Activated gamma-delta T cell treated with anti-CD3 and anti-CD28 coated beads, Interleukin-2, amount 50 U/mL, for 16 hours (primary cell): ENCODE results near the gene NLRC5.
A peak's percentile ranks its signal among the peaks of the same experiment; 100 is the strongest.
"Not testable (repeated sequence)": the region's sequence is repeated elsewhere in the genome, so short reads cannot be mapped to it uniquely, and the experiment has no call there.

ENCODE experiments used
- DNase-seq: peaks from one replicate; pipeline ENCODE4 v3.0.0-alpha.2; 2020; ENCODE audit warnings: low read depth

Gene NLRC5

DNA sequence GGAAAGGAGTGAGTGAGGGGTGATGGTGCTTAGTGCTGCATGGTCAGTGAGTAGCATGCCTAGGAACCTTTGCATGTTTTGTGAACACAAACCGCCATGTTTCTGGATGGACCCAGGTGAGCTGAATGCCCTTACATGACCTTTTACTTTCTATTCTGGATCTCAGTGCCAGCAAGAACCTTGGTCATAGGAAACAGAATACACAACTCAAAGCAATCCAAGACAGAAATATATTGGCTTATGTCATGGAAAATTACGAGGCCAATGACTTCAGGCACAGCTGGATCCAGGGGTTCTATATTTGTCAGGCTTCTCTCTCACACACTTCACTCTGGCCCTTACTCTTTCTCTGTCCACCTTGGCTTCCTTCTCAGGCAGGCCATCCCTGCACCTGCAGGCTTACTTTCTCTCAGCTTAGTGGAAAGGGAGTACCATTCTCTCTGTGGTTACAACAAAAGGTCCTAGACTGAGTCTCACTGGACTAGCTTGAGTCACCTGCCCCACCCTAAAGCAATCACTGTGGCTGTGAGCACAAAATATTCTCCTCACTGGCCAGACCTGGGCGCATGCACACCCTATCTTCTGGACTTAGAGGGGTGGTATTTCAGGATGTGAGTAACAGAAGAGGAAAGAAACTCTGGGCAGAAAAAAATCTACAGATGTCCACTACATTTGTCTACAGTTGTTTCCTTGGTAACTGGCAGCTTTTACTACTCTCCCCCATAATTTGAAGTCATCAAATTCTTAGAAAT, 82.7 kb downstream of the NLRC5 start:
- no peak for DNase-seq

DNA sequence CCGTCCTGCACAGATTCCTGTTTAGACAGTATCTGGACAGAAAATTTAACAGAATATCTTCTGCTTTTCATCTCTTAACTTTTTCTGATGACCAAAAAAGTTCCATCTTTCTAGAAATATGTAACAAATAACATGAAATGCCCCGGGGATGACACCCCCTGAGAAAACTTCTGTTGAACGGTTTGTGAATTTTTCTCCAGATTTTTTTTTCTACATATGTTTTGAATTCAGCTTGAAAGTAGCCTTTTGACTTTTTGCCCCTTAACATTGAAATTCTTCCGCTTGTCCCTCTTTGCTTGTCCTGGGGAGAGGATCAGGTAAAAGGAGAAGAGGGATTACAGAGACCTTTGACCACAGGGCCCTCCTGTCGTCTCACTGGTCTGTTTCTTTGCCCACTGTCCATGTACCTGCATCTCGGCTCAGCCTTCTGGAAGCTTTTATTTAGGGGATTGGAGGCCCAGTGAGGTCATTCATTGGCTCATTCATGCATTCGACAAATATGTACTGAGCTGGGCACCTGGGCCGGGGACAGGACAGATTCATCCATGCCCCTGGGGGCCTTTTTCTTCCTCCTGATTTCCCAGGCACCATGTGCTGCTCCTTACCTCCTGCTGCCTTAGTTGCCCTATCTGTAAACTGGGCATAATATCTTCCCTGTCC, 83.4 kb downstream of the NLRC5 start:
- DNase-seq: no peak

DNA sequence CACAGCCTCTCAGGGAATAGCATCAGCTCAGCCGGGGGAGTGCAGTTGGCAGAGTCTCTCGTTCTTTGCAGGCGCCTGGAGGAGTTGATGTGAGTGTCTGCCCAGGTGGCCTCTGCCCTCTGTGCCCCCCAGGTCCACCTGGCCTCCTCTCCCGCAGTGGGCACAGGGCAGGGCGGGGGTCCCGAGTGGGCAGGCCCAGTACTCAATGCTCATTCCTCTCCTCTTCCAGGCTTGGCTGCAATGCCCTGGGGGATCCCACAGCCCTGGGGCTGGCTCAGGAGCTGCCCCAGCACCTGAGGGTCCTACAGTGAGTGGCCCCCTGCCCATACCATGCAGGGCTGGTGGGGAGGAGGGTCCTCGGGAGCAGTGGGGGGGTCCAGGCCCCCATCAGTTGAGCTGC, 88.4 kb downstream of the NLRC5 start:
- DNase-seq: no peak

DNA sequence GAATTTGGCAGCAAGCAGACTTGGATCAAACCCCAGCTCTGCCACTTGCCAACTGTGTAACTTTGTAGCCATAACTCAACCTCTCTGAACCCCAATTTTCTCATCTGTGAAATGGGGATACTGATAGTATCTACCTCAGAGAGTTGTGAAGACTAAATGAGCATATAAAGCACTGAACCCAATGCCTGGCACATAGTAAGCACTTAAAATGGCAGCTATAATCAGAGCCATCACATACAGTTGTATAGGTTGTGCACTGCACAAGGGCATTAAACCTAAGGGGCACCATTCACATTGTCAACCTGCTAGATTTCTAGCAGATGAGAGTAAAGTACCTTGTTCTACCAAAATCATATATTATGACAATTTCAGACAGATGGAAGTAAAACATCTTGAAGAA, 92.4 kb downstream of the NLRC5 start:
- no peak for DNase-seq

DNA sequence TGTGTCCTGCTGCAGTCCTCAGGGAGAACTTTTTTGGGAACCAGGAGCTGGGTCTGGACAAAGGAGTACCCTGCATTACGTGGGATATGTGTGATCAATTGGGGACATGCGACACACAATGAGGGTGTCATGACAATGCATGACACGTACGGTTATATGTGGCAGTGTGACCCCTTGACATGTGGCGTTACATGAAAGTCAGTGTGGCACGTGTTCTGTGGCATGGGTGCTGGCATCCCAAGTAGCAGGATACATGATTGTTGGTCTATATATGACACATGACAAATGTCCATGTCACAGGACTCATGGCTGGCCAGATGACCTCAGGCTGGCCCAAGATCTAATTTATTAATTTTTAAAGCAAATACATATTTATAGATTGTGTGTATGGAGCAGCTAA, 93.3 kb downstream of the NLRC5 start:
- no peak for DNase-seq

DNA sequence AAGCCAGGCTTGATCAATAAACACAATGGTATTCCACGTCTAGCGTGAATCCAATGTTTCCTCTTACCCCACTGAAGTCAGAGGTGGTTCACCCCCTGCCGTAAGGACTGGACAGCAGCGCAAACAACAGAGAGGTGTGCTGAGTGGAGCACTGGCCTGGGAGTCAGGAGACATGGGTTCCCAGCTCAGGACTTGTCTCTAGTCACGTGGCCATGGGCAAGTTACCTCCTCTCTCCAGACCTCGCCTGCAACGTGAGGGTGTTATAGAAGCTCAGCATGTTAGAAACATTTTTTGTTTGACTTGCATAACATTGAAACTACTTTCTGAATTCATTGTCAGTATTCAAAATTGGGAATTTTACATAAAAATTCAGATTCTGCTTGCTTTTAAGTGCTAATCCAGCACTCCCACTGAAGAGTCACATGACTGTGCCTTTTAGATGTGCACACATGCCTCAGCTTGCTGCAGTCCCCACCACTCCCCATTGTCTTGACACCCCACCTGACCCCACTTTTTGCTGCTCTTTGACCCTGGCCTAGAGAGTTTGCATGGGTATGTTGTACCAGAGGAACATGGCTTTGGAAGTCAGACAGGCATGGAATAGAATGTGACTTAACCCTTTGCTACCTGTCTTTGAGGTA, 94.2 kb downstream of the NLRC5 start:
- no peak for DNase-seq

DNA sequence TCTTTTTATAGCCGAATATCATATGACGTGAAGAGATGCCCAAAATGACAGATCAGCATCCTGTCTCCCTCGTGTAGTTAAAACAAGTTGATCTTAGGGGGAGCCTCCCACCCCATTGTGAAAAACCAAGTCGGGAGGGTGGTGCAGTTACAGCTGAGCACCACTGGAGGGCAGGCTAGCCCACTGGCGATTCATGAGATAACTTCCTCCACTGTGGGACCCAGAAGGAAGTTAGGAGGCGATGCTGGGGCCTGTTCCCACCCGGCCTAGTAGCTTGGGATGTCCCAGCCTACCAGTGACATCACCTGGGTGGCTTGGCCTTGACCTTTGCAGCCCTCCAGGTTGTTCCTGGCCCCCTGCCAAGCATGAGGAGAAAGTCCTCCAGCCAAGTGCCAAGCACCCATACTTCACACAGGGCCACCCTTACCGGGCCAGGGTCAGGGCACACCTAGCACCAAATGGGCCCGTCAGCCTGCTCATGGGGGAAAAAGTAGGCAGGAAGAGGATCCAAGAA, 95.0 kb downstream of the NLRC5 start:
- DNase-seq: peak; percentile 58

DNA sequence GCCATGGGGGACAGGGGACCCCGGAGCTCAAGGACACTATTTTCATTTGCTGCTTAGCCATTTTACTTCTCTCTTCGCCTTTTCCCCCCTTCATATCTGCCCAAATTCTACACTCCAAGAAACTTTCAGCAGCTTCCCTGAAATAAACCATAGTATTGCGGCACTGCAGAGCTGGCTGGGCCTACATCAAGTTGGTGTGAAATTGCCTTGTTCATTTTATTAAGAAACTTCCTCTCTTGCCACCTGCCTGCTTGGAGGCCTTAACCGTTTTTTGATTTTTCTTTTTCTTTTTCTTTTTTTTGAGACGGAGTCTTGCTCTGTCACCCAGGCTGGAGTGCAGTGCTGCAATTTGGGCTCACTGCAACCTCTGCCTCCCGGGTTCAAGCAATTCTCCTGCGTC, 95.6 kb downstream of the NLRC5 start:
- DNase-seq: no peak

DNA sequence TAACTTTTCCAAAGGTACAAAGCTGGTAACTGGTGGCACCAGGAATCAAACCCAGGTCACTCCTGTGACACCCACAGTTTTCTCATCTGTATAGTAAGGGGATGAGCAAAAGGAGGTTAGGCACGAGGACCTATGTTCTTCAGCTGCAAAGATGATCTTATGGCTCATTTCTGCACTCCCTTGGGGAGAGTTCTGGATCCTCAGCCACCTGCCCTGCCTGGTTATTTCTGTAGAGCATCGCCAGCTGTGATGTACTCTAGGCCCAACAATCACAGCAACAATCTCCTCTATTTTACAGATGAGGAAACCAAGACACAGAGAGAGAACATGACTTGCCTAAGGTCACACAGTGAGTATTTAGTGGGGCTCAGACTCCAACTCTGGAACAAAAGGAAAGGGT, 97.6 kb downstream of the NLRC5 start:
- DNase-seq: no peak

DNA sequence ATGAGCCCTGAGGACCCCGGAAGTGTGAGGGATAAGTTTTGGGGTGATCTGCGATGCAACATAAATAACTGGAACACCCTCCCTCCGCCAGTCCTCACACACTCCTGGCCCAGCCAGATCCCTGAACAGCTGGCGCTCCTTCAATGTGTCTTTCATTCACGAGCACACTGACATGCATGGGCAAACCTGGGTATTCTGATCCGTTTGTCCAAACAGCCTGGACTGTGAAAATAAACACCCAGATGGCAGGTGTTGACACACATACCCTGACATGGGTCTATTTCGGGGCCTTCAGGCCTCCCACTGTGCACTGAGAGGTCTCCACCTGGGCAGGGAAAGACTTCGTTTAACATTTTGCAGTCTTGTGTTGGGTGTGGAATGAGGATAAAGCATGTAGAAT, 100.0 kb downstream of the NLRC5 start:
- no peak for DNase-seq

DNA sequence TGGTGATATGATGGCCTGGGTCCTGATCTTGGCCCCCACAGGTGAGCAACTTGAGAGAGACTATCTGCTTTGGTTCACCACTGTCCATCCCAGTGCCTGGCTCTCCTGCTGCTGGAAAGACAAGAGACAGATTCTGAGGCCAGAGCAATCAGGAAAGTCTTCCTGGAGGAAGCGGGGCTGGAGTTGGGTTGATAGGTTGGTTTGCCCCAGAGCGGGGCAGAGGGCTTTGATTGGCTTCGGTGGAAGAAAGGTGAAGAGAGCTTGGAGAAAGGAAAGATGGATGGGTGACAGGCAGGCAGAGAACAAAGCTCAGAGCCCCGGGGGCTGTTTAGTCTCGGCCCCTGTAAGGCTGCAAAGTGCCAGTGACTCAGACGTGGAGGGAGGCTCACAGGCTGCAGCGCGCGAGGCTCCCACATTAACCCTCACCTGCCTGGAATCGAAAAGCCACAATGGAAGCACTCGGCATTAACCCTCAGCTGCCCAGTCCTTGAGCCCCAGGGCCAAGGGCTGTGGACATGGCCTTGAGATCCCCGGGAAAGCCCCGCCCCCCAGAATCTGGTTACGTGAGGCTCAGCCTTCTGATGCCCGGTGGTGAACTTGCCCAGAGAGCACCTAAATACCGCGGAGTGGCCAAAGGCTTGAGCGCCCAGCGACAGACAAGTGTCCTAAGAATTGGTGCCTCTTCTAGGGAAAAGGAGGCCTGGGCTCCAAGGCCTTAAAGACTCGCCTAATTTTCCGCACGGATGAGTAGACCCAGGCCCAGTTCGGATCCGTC, 102.0 kb downstream of the NLRC5 start:
- DNase-seq: no peak

DNA sequence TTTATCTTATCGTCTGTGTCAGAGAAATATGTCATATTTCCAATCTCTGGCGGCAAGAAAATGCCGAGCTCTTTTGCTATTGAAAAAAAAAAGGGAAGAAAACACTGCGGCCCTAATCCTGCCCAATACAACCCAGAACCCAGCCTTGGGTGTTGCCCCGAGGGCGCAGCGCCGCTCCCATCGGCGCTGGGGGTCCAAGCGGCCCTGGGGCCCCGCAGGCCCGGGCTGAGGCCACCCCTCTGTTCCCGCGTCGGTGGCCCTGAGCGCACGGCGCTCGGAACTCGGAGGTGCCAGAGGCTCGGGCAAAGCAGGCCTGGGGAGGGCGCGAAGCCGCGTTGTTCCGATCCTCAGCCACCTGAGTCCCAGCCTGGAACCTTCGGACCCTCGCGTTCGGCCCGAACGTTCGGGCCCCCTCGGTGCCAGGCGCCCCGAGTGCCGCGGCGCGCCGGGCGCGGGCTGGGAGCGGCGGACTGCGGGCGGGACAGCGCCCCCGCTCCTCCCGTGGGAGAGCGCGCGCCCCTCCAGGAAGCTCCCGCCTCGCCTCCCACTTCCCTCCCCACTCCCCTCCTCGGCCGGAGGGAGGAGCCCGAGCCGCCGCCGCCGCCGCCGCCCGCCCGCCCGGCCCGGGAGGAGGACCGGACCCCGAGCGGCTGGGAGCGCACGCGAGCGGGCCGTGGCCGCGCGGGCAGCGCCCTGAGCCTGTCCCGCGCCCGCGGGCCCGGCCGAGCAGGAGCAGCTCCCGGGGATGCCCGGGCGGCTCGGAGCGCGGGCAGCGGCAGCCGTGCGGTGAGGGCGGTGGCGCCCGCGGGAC, 102.8 kb downstream of the NLRC5 start, which contains the start of gene CPNE2:
Gene CPNE2 (plus strand): TSS at position 609 of the 811 bp plus-strand sequence. CDS start 18,160 bp downstream, outside the sequence.
- no peak for DNase-seq

DNA sequence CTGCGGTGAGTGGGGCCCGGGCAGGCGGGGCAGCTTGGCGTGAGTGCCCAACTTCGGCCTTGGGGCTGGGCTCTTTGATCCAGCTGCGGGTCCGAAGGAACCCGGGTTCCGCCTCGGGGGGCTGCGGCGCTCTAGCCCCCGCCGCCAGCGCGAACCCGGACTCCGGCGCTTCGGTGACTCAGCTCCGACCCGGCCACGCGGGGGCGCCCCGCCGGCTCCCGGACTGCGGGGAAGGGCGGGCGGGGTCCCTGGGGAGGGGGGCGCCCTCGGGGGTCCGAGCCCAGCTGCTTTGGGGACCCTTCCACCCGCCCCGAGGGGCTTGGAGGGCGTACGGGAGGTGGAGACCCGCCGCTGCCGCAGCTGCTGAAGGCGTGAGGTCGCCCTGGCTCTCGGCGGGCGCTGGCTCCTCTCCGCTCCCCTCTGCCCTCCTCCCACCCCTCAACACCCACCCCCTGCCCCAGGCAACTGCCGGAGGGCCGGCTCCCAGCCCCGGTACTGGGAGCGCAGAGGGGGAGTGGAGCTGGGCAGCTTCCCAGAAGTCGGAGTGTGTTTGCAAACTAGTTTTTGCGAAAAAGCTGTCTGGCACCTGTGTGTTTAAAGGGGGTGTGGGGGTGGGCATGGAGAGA, 103.5 kb downstream of the NLRC5 start:
- DNase-seq: peak; percentile 24

DNA sequence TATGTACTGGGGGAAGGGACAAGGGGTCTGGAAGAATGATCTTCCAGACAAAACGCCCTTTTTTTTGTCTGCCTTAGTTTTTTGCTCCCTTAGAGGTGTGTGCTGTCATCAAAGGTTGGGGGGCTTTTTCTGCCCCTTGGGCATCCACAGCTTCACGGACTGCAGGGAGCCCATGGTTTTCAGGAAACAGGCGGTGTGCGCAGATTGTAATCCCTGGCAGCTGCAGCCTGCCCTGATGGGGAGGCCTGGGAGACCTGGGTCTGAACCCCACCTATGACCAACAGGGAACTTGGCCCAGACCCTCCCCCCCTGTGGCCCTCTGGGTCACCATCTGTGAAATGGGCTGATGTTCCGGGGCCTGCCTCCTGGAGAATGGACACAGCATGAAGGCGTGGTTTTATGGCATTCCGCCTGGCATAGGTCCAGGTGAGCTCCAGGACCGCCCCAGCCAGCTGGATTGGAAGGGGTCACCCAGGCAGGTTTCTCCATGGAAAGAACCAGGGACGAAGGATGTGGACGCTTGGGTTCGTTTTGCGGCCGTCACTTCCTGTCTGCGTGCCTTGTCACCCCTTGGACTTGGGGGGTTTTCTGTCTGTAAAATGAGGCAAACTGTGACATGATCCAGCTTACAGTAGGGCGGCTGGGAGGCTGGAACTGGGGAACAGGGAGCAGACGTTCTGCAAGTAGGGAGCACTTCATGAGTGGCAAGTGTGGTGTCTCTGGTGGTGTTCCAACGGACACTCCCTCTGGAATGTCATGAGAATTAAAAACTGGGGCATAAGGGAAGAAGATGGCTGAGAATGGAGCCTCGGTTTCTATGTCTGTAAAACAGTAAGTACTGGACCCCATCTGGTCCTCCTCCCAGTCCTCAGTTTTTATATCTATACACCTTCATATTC, 104.6 kb downstream of the NLRC5 start:
- DNase-seq: no peak

DNA sequence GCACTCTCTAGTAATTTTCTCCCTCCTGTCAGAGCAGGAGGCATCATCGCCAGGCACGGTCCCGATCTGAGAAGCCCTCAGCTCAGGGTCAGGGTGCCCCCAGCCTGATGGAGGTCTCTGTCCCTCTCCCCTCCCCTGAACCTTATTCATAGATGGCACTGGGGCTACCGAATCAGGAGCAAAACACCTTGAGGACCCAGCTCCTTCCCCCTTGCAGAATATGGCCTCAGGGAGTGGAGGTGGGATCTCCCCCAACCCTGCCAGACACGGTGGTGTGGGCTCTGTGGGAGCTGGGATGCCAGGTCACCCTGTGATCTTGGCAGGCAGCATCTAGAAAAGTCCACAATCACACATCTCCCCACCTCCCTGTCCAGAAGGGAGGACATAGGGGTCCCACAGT, 105.6 kb downstream of the NLRC5 start:
- no peak for DNase-seq

DNA sequence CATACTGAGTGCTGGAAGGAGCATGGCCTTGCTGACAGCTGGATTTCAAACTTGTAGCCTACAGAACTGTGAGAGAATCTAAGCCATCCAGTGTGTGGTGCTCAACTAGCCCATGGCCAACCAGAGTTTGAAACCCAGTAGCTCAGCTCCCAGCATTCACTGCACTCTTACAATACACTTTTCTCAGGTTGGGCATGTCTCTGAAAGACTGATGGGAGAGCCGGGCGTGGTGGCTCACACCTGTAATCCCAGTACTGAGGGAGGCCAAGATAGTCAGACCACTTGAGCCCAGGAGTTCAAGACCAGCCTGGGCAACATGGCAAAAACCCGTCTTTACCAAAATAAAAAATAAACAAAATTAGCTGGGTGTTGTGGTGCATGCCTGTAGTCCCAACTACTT, 106.8 kb downstream of the NLRC5 start:
- no peak for DNase-seq

DNA sequence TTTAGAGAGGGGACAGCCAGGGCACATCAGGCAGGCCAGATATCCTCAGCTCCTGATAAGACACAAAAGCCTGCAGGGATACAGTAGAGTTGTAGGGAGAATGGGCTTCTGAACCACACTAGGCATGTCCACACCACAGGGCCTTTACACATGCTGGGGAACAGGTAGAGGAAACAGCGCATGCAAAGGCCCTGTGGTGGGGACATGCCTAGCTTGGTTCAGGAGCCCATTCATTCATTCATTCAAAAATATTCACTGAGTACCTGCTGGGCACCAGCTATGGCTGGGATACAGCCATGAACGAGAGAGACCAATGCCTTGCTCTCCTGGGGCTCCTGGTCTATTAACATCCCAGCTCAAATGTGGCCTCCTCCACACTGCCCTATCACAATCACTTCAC, 107.4 kb downstream of the NLRC5 start:
- no peak for DNase-seq

DNA sequence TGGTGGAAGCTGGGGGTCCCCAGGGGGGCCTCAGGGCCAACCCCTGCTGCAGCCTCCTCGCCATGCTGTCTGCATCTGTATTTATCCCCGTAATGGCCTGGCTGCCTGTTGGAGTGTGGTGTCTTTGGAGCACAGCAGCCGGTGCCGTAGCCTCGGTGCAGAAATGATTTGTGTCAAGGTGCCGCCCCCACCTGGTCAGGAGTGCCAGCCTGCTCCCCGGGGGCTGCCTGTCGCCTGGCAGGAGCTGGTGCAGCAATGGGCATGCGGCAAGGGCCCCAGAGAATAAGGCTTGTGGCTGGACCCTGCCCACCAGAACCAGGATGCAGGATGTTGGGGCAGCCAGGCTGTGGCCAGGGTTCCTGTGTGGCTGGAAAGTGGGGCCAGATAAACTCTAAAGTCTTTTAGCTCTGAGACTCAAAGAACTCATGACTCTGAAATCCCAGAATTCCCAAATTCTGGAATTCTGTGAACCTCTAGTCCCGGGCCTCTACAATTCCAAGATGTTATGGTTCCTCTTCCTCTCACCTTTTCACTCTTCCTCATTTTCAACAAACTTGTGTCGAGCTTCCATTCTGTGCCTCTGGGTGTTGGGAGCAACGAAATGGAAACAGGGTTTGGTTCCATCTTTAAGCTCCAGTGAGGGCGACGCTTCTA, 109.0 kb downstream of the NLRC5 start:
- no peak for DNase-seq

DNA sequence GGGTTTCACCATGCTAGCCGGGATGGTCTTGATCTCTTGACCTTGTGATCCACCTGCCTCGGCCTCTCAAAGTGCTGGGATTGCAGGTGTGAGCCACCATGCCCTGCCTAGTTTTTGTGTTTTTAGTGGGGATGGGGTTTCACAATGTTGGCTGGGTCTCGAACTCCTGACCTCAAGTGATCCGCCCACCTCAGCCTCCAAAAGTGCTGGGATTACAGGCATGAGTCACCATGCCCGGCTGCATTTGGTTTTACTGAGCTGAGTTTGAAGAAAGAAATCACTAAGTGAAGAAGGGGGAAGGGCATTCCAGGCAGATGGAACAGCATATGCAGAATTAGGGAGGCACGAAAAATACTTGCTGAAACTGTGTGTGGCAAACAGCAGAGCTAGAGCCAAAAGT, 110.6 kb downstream of the NLRC5 start:
- not testable (repeated sequence) for DNase-seq
